Iris pigment epithelial cell (primary cell): Measurements from ENCODE around the gene ZDHHC11B.
"Not testable (repeated sequence)": the region's sequence is repeated elsewhere in the genome, so short reads cannot be mapped to it uniquely, and the experiment has no call there.

Experiments
- DNase-seq: peaks from one replicate; pipeline ENCODE4 v3.0.0-alpha.2; 2011; ENCODE audit warnings: low read depth

Gene ZDHHC11B

GRCh38 chr5:766666-767431 lies 17.7 kb downstream of the ZDHHC11B start:
- DNase-seq: no peak

GRCh38 chr5:765948-766631 lies 18.4 kb downstream of the ZDHHC11B start:
- DNase-seq: no peak

- DNase-seq: no peak
These were observed 20.3 kb downstream of the ZDHHC11B start for GRCh38 chr5:763998-764781.

- DNase-seq: no peak
These were observed 21.1 kb downstream of the ZDHHC11B start for GRCh38 chr5:763397-763796.

GRCh38 chr5:762996-763395 lies 21.5 kb downstream of the ZDHHC11B start:
- DNase-seq: not testable (repeated sequence)

- no peak for DNase-seq
These were observed 22.4 kb downstream of the ZDHHC11B start for GRCh38 chr5:761854-762710.

- DNase-seq: no peak
These were observed 23.3 kb downstream of the ZDHHC11B start for GRCh38 chr5:761059-761771.

- no peak for DNase-seq
These were observed 24.0 kb downstream of the ZDHHC11B start for GRCh38 chr5:760363-761058.

GRCh38 chr5:759781-760362 lies 24.7 kb downstream of the ZDHHC11B start:
- DNase-seq: no peak

- DNase-seq: no peak
These were observed 25.3 kb downstream of the ZDHHC11B start for GRCh38 chr5:759111-759751.

- no peak for DNase-seq
These were observed 25.9 kb downstream of the ZDHHC11B start for GRCh38 chr5:758698-759053.

GRCh38 chr5:757931-758697 lies 26.4 kb downstream of the ZDHHC11B start:
- DNase-seq: no peak

GRCh38 chr5:757346-757930 lies 27.1 kb downstream of the ZDHHC11B start:
- no peak for DNase-seq

- no peak for DNase-seq
These were observed 27.6 kb downstream of the ZDHHC11B start for GRCh38 chr5:756865-757345.

GRCh38 chr5:756171-756570 lies 28.4 kb downstream of the ZDHHC11B start:
- DNase-seq: no peak

GRCh38 chr5:754143-754632 lies 30.3 kb downstream of the ZDHHC11B start:
- DNase-seq: not testable (repeated sequence)

GRCh38 chr5:753567-754142 lies 30.9 kb downstream of the ZDHHC11B start:
- DNase-seq: not testable (repeated sequence)
